ENCODE data around the gene ARHGEF17. TPM values are rescaled to one million over a fixed set of nuclear protein-coding genes. Genes with fewer than 3 reads are reported as not detected.

The ARHGEF17 gene
- total RNA-seq, 2 donors from 2014 or later = 0.06 to 0.42 TPM

Other genes starting within 250 kb of the ARHGEF17 start
- gene FCHSD2, start 166.0 kb upstream of the ARHGEF17 start, total RNA-seq = 10 to 100 TPM; 21.7 to 22.3 TPM
- not detected for gene P2RY2, start 90.0 kb upstream of the ARHGEF17 start, total RNA-seq
- not detected for gene P2RY6, start 35.9 kb upstream of the ARHGEF17 start, total RNA-seq
- 10 to 100 TPM; 31.2 to 39.9 TPM for gene RELT, start 68.1 kb downstream of the ARHGEF17 start, total RNA-seq